ENCODE results near the gene ME2.
"Not testable (repeated sequence)": the region's sequence is repeated elsewhere in the genome, so short reads cannot be mapped to it uniquely, and the experiment has no call there.

DNA sequence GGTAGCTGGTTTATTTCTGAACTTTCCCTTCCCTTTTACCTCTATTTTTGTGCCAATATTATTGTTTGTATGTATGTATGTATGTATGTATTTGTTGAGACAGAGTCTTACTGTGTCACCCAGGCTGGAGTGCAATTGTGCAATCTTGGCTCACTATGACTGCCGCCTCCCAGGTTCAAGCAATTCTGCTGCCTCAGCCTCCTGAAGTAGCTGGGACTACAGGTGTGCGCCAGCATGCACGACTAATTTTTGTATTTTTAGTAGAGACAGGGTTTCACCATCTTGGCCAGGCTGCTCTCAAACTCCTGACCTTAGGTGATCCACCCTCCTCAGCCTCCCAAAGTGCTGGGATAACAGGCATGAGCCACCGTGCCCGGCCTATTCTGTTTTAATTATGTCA is 93.5 kb downstream of the ME2 start:
- TF ChIP-seq, protein P1, sequence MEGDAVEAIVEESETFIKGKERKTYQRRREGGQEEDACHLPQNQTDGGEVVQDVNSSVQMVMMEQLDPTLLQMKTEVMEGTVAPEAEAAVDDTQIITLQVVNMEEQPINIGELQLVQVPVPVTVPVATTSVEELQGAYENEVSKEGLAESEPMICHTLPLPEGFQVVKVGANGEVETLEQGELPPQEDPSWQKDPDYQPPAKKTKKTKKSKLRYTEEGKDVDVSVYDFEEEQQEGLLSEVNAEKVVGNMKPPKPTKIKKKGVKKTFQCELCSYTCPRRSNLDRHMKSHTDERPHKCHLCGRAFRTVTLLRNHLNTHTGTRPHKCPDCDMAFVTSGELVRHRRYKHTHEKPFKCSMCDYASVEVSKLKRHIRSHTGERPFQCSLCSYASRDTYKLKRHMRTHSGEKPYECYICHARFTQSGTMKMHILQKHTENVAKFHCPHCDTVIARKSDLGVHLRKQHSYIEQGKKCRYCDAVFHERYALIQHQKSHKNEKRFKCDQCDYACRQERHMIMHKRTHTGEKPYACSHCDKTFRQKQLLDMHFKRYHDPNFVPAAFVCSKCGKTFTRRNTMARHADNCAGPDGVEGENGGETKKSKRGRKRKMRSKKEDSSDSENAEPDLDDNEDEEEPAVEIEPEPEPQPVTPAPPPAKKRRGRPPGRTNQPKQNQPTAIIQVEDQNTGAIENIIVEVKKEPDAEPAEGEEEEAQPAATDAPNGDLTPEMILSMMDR (IDR thresholded peaks at IDR 0.05; ENCODE audit: low read depth, low read length), result not testable (repeated sequence)
- TF ChIP-seq EZH2phosphoT487 (IDR thresholded peaks at IDR 0.05; ENCODE audit: low read depth), result not testable (repeated sequence)

All from OCI-LY3 (cell line).